ENCODE measurements around the gene RSL1D1.
A peak's percentile ranks its signal among the peaks of the same experiment; 100 is the strongest.

The RSL1D1 gene

DNA sequence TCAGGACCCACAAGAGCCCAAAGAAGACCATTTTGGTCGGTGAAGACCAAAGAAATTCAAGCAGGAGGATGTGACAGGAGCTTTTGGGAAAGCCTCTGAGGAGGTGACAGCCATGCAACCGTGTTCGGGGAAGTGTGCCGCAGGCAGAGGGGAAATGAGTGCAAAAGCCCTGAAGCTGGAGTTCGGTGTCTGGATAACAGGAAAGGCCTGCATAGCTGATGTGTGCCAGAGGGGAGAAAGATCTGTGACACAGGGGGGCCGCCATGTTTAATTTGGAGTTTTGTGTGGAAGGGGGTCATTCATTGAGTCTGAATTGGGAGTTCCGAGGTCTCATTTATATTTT is 53.4 kb downstream of the RSL1D1 start:
- ChIA-PET CTCF (interaction anchor here (0.8 to 5.5 kb wide), 33 partner anchors 9 to 402 kb away, joined by 3 to 77 read pairs (median 4); partner anchors contain the start of gene TXNDC11), POLR2A (interaction anchor here (0.6 to 2.8 kb wide), 10 partner anchors 9 to 542 kb away, joined by 3 to 23 read pairs (median 4); partner anchors contain the start of genes SOCS1 and TXNDC11)
- TF ChIP-seq, protein P1, sequence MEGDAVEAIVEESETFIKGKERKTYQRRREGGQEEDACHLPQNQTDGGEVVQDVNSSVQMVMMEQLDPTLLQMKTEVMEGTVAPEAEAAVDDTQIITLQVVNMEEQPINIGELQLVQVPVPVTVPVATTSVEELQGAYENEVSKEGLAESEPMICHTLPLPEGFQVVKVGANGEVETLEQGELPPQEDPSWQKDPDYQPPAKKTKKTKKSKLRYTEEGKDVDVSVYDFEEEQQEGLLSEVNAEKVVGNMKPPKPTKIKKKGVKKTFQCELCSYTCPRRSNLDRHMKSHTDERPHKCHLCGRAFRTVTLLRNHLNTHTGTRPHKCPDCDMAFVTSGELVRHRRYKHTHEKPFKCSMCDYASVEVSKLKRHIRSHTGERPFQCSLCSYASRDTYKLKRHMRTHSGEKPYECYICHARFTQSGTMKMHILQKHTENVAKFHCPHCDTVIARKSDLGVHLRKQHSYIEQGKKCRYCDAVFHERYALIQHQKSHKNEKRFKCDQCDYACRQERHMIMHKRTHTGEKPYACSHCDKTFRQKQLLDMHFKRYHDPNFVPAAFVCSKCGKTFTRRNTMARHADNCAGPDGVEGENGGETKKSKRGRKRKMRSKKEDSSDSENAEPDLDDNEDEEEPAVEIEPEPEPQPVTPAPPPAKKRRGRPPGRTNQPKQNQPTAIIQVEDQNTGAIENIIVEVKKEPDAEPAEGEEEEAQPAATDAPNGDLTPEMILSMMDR (IDR thresholded peaks at IDR 0.05; ENCODE audit: insufficient read depth, low read length, missing control alignments): no peak
- DNase-seq (ENCODE audit: low read depth, low spot score): no peak
- peak overlapping the region; percentile 83 for H3K4me3 ChIP-seq (ENCODE audit: low read depth, low read length)

DNA sequence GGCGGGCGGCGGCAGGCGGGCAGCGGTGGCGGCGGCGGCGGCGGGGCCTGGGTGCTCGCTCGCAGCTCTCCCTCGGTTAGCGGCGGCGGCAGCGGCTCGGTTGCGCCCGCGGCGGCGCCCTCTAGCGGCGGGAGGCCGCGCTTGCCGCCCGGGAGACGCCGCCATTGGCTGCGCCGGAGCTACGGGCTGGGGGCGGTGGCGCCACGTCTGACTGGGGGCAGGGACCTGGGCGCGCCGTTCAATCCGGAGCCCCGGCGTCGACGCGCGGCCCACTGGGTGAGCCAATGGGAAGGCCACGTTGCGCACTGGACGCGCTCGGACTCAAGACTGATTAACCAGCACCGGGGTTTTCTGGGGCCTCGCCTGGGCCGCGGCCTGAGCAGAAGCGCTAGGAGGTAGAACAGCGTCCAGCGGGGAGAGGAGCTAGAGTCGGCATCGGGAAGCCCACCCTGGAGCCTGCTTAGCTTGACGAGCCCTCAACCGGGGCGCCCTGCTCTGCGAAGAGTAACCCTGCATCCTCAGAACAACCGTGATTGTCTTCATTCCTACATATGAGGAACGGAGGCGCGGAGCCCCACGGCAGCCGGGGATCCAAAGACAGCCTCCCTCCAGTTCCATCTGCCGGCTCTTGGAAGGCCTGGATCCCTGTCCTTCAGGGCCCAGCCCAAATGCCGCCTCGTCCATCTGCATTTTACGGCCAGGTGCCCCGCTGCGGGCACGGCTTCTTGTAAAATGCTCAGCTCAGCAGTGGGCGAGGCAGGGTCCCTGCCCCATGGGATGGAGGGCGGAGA is 54.0 kb downstream of the RSL1D1 start, which contains the start of gene ZC3H7A:
Gene ZC3H7A (minus strand): TSS at position 93 of the 791 bp plus-strand sequence. CDS start 14,904 bp downstream, outside the sequence.
- POLR2A ChIA-PET: interaction anchor here (0.6 to 2.8 kb wide), 12 partner anchors 9 to 542 kb away, joined by 3 to 23 read pairs (median 4); partner anchors contain the start of genes SOCS1 and TXNDC11
- TF ChIP-seq, protein P1 (IDR thresholded peaks at IDR 0.05; ENCODE audit: insufficient read depth, low read length, missing control alignments): peak; percentile 65
- H3K4me3 ChIP-seq (ENCODE audit: low read depth, low read length): peak within 1 kb of the TSS; percentile 83
- CTCF ChIA-PET: interaction anchor here (0.6 to 5.5 kb wide), 40 partner anchors 8 to 440 kb away, joined by 3 to 77 read pairs (median 4); partner anchors contain the start of gene TXNDC11
- DNase-seq (ENCODE audit: low read depth, low spot score): peak; percentile 78

- DNase-seq (ENCODE audit: low read depth, low spot score): no peak
- CTCF ChIA-PET: interaction anchor here (0.7 to 5.5 kb wide), 26 partner anchors 9 to 835 kb away, joined by 3 to 77 read pairs (median 5); partner anchors contain the start of gene TXNDC11
- TF ChIP-seq, protein P1 (IDR thresholded peaks at IDR 0.05; ENCODE audit: insufficient read depth, low read length, missing control alignments): no peak
- peak overlapping the region; percentile 77 for H3K4me3 ChIP-seq (ENCODE audit: low read depth, low read length)
- POLR2A ChIA-PET: interaction anchor here (0.8 to 2.8 kb wide), 7 partner anchors 10 to 156 kb away, joined by 3 to 23 read pairs (median 8); partner anchors contain the start of gene TXNDC11
Observed at GRCh38 chr16:11796227-11797165, 54.8 kb downstream of the RSL1D1 start.

DNA sequence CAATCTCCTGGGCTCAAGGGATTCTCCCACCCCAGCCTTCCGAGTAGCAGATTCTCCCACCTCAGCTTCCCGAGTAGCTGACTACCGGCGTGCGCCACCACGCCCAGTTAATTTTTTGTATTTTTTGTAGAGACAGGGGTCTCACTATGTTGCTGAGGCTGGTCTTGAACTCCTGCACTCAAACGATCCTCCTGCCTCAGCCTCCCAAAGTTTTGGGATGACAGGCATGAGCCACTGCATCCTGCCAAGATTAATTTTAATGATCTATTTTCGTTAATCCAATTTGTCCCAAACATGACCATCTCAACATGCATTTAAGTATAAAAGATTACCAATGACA is 55.5 kb downstream of the RSL1D1 start:
- peak overlapping the region; percentile 77 for H3K4me3 ChIP-seq (ENCODE audit: low read depth, low read length)
- no peak for DNase-seq (ENCODE audit: low read depth, low spot score)
- ChIA-PET CTCF (interaction anchor here (0.8 to 5.5 kb wide), 11 partner anchors 11 to 155 kb away, joined by 3 to 77 read pairs (median 12); partner anchors contain the start of gene TXNDC11), POLR2A (interaction anchor here (0.7 to 2.8 kb wide), 2 partner anchors 47 to 53 kb away, joined by 3 to 23 read pairs; partner anchors contain the start of gene TXNDC11)
- TF ChIP-seq, protein P1 (IDR thresholded peaks at IDR 0.05; ENCODE audit: insufficient read depth, low read length, missing control alignments): no peak

- CTCF ChIA-PET: interaction anchor here (1.4 to 5.5 kb wide), 8 partner anchors 11 to 154 kb away, joined by 3 to 77 read pairs (median 15); partner anchors contain the start of gene TXNDC11
- TF ChIP-seq, protein P1 (IDR thresholded peaks at IDR 0.05; ENCODE audit: insufficient read depth, low read length, missing control alignments): no peak
- POLR2A ChIA-PET: interaction anchor here (0.7 to 2.8 kb wide), 2 partner anchors 47 to 53 kb away, joined by 3 to 23 read pairs; partner anchors contain the start of gene TXNDC11
- peak overlapping the region; percentile 77 for H3K4me3 ChIP-seq (ENCODE audit: low read depth, low read length)
- DNase-seq (ENCODE audit: low read depth, low spot score): no peak
Observed at GRCh38 chr16:11794996-11795886, 56.1 kb downstream of the RSL1D1 start.

All from AG04449 (cell line).